Mucosa of descending colon (tissue), 3 donors: ENCODE results near the gene LRP2BP. TPM values are rescaled to one million over a fixed set of nuclear protein-coding genes. Genes with fewer than 3 reads are reported as not detected.

Experiments used
- ATAC-seq: fragments of 200-7000 bp; cut with Tn5 transposase; one replicate; pipeline ENCODE4 v1.9.1; 2020; ENCODE audit warnings: mild to moderate bottlenecking, moderate library complexity
- DNase-seq, 3 donors: peaks; one replicate each; pipeline ENCODE4 v3.0.0-alpha.2; 2020
- H3K36me3 ChIP-seq: fragments of 200-600 bp; one replicate; pipeline ENCODE4 v1.8.0; 2021; ENCODE audit warnings: low read depth, mild to moderate bottlenecking
- H3K4me1 ChIP-seq: fragments of 200-600 bp; one replicate; pipeline ENCODE4 v1.8.0; 2021; ENCODE audit warnings: low read depth, mild to moderate bottlenecking
- H3K4me3 ChIP-seq: fragments of 200-600 bp; one replicate; pipeline ENCODE4 v1.8.0; 2021; ENCODE audit warnings: mild to moderate bottlenecking
- H3K9me3 ChIP-seq: fragments of 200-600 bp; one replicate; pipeline ENCODE4 v1.8.0; 2021; ENCODE audit warnings: mild to moderate bottlenecking
- CTCF ChIP-seq: fragments of 200-600 bp; IDR thresholded peaks from one replicate; pipeline ENCODE4 v1.8.0; 2022; ENCODE audit warnings: antibody characterized with exemption, mild to moderate bottlenecking
- intact Hi-C, 2 donors: fragments of 100-400 bp; cut with DNase I in 1 of 2; cut with micrococcal nuclease in 1 of 2; formaldehyde crosslinking; loops; one replicate each; pipeline versions ENCODE4 v1.11.0 to v1.11.1; 2022; cut with DNase I, micrococcal nuclease
- total RNA-seq, 3 donors: library from RNA; stranded (reverse); fragmentation: NEBNext Ultra II Directional in 2 of 3; extraction: Animal tissue kit (Norgen Biotek cat#: 25700) in 2 of 3; gene quantifications; one replicate each; pipeline versions ENCODE4 v1.2.1 to v1.2.4, GENCODE V29; 2021 to 2023
- donor health status: DM: no; HTN: no; CAD: no; lungs with moderate emphysema.
- donor health status: DM: no; HTN: no; CAD: no.
- donor health status: DM: no; HTN: yes; CAD: no.

Gene LRP2BP
- total RNA-seq, 3 donors from 2014 or later, result 0.35 to 1.3 (median 0.41) TPM

- Histone ChIP-seq H3K4me1 (peaks cover 5% of the 10 kb centered on the region), H3K36me3 (peaks cover 5% of the 10 kb centered on the region), H3K4me3 (no peak overlapping the region), H3K9me3 (no peaks in the 10 kb centered on the region)
- no peak for TF ChIP-seq CTCF
- ATAC-seq, result no peak
- no peak for DNase-seq
- intact Hi-C loops, result no loop called here
These were observed 8.3 kb upstream of the LRP2BP start for GRCh38 chr4:185404031-185404430.

DNA sequence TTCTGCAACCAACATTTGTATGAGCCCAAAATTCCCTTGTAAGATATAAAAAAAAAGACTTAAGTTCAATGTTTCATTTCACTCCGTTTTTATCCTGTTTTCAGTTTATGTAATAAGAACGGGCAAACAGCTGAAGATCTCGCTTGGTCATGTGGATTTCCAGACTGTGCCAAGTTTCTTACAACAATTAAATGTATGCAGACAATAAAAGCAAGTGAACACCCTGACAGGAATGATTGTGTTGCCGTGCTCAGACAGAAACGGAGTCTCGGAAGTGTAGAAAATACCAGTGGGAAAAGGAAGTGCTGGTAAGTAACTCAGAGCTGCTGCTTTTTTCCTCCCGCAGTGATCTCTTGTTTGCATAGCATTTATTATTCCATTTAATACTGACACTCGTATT lies 3.7 kb upstream of the LRP2BP start:
- no peak for TF ChIP-seq CTCF
- Histone ChIP-seq H3K36me3 (peaks cover 9% of the 10 kb centered on the region), H3K4me1 (peaks cover 17% of the 10 kb centered on the region), H3K4me3 (no peak overlapping the region), H3K9me3 (no peaks in the 10 kb centered on the region)
- intact Hi-C loops, result loop anchor here in 1 of 2 donors (5.0 kb wide), 1 partner anchor 197 kb away; the partner anchor contains the start of gene CFAP97
- DNase-seq (peak in 1 of 3 donors; percentile 56), ATAC-seq (no peak)

DNA sequence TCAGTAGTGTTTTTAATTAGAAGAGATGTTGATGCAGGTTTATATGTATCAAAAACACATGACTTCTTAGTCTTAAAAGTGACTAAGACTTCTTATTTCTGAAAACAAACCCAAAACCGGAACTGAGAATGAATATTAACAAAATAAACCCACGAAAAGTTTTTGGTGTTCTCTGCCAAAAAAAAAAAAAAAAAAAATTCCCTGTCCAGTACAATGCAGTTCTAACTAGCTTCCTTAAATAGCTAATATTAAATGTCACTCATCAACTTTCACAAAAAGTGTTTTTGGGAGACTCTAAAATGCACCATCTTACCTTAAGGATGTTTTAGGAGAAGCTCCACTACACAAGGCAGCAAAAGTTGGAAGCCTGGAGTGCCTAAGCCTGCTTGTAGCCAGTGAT lies 2.9 kb upstream of the LRP2BP start:
- ATAC-seq (no peak), DNase-seq (no peak)
- H3K9me3 ChIP-seq, result no peaks in the 10 kb centered on the region
- TF ChIP-seq CTCF, result no peak
- no peak overlapping the region for H3K4me3 ChIP-seq
- intact Hi-C loops, result loop anchor here in 1 of 2 donors (5.0 kb wide), 1 partner anchor 196 kb away; the partner anchor contains the start of gene CFAP97
- peaks cover 17% of the 10 kb centered on the region for H3K4me1 ChIP-seq
- peaks cover 9% of the 10 kb centered on the region for H3K36me3 ChIP-seq

DNA sequence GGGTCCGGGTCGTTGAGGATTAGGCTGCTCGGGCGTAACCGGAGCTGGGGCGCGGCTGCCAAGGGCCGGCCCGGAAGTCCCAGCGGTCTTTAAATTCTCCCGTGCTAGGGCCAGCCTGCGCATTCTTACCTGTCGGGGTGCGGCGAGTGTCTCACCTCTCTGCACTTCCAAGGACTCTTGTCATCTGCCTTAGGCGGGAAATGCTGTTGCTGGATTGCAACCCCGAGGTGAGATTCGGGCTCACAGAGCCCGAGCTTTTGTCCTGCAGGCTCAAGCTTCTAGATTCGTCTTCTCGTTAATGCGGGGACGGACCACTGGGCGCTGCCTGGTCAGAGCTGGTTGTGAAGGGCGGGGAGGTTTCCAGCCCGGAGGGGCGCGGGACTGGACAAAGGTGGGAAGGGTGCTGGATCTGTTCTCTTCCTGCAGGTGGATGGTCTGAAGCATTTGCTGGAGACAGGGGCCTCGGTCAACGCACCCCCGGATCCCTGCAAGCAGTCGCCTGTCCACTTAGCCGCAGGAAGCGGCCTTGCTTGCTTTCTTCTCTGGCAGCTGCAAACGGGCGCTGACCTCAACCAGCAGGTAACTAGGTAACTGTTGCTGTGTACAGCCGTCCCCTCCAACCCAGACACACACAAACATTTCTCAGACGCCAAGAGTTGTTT lies 1.1 kb upstream of the LRP2BP start, which contains the start of gene ANKRD37:
ANKRD37 (plus strand) TSS at position 118 of the 662 bp plus-strand sequence; CDS start at position 201, 83 bp downstream.
- DNase-seq (peak in 2 of 3 donors; percentile 67 to 77), ATAC-seq (peak; percentile 32)
- no peaks in the 10 kb centered on the region for H3K9me3 ChIP-seq
- H3K4me3 ChIP-seq, result peak within 1 kb of the TSS; percentile 62
- peaks cover 9% of the 10 kb centered on the region for H3K36me3 ChIP-seq
- TF ChIP-seq CTCF, result no peak
- peaks cover 17% of the 10 kb centered on the region for H3K4me1 ChIP-seq
- intact Hi-C loops, result loop anchor here in 1 of 2 donors (5.0 kb wide), 1 partner anchor 195 kb away; the partner anchor contains the start of gene CFAP97

DNA sequence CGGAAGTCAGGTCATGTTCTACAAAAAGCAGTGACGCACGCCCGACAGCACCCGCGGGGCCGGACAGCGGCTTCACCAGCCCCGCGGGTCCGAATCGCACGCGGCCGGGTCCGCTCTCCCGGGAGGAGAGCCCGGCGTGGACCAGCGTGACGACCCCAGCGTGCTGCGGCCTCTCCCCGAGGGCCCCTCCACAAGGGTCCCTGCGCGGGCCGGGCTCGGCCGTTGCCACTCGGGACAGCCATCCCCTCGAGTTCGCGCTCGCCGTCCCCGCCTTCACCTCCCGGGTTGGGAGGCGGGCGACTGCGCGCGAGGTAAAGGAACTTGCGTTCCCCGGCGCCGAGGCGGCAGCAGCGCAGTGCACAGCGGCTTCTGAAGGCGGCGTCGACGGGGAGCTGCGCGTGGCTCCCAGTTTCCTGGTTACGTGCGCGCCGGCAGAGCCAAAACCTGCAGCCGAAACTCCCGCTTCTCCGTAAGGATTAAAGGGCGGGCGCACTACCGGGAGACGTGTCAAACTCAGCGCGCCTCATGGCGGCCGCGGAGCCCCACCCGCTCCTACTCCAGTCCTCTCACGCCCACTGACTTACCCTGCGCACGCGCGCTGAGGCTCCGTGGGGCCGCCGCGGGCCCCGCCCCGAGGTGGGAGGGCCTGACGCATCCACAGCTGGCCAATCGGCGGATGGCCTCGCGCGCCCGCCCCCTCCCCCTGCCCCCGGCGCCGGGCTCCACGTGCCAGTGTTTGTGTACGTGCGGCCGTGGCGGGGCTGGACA lies 416 bp upstream of the LRP2BP start:
- Histone ChIP-seq H3K4me3 (peak overlapping the region; percentile 62), H3K36me3 (peaks cover 9% of the 10 kb centered on the region), H3K4me1 (peaks cover 17% of the 10 kb centered on the region), H3K9me3 (no peaks in the 10 kb centered on the region)
- no peak for TF ChIP-seq CTCF
- peak; percentile 93 for ATAC-seq
- peak; percentile 98 to 100 (median 98) for DNase-seq
- intact Hi-C loops, result loop anchor here in 1 of 2 donors (5.0 kb wide), 1 partner anchor 194 kb away; the partner anchor contains the start of gene CFAP97
